AG08396 (cell line): ENCODE results near the gene ADAM22.

Source experiments
- DNase-seq: peaks from one replicate; pipeline ENCODE4 v3.0.0; 2012; ENCODE audit warnings: low spot score, mixed read lengths

The ADAM22 gene

DNA sequence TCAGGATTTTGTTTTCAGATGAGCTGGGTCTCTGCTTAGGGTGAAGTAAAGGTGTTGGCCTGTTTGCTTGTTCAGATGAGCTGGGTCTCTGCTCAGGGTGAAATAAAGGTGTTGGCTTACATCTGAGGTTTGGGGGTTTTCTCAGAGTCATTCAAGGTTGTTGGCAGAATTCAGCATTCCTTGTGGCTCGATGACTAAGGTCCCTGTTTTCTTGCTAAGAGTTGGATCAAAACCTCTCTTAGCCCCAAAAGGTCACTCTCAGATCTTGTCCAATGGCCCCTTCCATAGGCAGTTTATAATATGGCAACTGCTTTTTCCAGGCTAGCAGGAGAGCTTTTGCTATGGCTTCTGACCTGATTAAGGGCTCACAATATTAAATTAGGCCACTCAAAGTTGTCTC is 106.6 kb downstream of the ADAM22 start:
- DNase-seq: no peak

DNA sequence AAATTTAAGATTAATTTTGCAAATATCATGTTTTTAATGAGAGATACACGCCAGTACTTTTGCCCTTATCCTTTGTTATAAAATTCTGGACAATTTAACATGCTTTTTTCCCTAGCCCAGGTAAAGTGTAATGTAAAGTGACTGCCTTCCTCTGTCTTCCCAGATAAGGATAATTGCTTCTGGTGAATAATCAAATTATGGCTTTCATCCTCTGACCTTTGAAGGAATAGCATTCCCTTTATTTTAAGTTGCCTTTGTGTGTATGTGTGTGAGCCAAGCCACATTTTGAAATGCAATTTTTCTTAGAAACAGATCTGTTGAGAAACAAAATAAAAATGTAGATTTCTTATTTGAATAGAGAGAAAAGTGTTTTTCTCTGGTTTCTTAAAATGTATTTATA is 107.5 kb downstream of the ADAM22 start:
- DNase-seq: no peak

DNA sequence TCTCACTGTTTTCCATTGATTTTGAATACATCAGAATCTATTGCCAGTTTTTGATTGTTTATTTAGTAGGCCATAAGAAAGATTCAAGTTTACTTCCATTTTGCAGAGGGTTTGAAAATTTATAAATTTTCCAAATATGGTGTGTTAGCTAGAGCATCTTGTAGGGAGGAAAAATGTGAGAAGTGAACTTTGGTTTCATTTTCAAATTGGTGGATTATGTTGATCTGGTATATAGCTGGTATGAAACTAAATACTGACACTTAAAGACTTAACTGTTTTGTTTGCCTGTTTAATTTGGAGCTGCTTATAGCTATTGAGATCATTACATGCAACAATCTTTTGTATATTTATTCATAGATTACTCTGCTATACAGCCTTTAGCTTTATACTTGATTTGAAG is 108.1 kb downstream of the ADAM22 start:
- DNase-seq: no peak

DNA sequence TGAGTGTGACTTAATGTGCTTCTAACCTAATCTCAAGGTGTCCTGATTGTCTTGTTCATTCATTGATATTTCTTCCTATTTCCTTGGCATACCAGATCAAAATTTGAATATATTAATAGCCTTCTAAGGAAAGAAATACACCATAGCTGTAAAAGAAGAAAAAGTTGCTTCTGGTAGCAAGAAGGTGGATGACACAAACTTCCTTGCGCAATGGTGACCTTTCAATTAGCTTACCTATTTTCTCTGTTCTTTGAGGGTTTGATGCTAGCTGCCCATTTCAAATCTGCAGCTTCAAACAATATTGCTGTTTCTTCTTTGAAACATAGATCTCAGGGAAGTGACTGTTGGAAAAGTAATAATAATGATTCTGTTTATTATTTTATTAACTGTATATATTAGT is 108.8 kb downstream of the ADAM22 start:
- DNase-seq: no peak

DNA sequence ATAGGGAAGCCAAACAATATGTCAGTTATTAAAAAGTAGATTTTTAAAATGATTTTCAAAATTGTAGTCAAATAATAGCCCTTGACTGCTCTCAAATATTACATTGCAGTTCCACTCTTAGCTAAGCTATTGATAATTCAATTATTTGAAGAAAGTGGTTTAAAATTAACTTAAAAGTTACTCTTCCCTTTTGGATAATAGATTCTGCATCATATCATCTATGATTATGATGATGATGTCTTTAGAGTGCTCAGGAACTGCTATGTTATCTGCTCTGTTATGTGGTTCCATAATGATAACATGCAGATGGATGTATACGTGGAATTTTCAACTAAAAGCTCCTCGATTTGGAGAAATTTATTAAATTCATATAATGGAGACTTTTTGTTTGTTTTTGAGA is 110.0 kb downstream of the ADAM22 start:
- DNase-seq: no peak

DNA sequence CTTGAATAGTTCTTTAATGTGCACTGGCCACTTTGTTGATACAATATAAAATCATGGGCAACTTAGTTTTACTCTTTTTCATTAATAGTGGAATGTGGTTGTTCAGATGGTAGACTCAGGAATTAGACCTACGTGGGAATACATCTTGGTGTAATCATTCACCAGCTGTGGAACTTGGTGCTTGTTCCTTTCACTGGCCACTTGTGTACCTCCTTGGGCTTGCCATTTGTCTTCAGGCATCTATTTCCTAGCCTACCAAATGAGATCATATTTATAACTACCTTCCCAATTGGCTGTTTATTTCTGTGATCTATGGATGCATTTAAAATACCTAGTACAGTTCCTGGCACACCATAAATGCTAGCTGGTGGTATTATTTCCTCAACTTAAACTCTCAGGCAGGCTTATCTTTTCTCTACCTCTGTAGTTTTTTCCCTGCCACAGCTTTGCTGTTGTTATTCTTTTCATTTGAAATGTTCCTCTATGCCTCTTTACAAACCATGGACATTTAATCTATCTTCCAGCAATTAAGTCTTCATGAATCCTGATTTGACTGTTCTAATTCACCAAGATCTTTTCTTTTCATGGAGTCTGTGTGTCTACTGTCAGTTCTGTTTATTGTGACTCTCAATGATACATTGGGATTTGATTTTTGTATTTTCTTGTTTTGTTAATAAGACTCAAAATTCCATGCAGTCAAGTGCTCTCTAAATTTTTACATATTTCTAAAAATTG is 113.0 kb downstream of the ADAM22 start:
- no peak for DNase-seq

DNA sequence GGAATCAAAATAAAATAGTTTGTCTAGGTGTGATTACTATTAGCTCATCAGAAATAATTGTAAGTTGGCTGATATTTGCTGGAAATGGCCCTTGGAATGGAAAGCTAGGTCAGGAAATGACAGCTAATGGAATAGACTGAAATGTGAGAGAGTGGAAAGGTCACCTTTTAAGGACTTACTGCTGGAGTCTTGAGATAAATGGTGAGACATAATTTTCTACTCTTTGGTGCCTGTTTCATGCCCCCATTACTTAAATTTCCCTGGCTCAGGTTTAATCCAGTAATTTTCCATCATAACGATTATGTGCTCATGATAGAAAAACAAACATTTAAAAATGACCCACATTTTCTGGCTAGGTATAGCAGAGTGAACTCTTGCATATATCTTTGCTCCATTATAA is 123.6 kb downstream of the ADAM22 start:
- DNase-seq: no peak

DNA sequence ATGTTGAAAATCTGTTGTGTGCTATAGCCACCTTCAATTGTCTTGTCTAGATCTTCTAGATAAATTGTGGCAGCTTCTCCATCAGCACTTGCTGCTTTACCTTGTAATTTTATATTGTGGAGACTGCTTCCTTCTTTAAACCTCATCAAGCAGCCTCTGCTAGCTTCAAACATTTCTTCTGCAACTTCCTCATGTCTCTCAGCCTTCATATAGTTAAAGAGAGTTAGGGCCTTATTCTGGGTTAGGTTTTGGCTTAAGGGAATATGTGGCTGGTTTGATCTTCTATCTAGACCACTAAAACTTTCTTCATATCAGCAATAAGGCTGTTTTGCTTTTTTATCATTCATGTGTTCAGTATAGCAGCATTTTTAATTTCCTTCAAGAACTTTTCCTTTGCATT is 128.2 kb downstream of the ADAM22 start:
- DNase-seq: no peak

DNA sequence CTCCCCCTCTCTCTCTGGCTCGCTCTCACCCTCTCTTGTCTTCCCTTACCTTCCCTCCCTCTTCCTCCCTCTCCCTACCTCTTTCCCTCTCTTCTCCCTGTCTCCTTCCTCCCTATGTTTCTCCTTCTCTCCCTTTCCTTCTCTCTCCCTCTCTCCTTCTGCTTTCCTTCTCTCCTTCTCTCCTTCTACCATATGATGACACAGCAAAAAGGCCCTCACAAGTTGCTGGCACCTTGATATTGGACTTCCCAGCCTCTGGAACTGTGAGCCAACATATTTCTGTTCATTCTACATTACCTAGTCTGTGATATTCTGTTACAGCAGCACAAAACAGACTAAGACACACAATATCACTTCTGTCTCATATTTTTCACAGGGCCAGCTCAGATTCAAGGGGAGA is 135.0 kb downstream of the ADAM22 start:
- no peak for DNase-seq

DNA sequence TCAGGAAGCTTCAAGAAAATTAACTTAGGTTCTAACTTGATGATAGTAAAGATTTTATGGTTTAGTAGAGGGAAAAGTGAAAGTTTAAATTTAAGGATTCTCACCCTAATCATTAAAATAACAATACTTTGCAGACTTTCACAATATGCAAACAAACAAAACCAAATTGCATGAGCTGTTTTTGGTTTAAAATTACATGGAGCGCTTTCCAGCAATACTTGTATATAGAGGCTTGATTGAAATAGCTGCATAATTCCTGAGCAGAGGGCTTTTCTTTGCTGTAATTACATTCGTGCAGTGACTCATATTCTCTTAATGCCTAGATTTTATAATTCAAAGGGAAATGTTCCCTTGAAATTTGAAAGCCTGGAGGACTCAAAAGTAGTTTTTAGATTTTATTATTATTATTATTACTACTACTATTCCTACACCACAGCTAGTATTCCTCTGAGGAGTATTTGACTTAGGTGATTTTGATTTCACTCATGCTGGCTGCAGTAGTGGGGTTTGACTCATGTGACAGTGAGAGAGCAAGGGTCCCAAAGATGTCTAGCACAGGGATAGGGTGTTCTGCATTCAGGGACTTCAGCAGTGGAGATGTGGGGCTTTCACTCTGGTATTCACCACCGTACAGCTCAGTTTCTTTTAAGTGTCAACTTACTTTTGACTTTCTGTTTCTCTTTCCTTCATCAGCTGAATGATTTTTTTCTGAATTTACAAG is 138.1 kb downstream of the ADAM22 start:
- DNase-seq: no peak

DNA sequence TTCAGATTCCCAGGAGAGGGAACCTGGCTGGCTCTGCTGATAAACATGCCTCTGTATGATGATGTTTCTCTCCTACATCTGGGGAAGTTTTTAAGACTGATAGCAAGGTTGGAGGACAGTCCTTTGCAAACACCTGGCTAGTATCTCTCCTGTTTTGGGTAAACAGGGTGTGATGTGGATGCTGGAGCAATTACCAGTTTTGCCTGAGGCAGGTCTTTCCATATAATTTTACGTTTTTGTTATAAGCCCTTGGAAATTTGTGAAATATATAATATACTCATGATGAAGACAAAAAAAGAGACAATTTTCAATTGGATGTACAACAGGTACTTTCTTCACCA is 138.6 kb downstream of the ADAM22 start:
- DNase-seq: no peak

DNA sequence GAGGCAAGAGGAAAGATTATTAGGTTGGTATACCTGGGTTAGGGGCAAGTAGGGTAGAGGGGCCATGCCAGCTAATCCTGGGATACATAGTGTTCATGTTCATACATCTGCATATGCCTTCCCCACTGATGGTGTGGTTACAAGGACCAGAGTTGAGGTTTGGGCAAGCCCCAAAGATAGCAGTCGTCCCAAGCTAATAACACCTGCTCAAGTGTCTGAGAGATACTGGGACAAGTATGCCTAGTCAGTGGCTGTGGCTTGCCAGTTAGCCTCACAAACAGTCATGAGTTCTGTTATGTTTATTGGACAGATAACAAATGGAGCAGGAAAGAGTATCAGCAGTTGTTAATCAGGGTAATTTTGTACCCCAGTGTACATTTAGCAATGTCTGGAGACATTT is 139.6 kb downstream of the ADAM22 start:
- no peak for DNase-seq

DNA sequence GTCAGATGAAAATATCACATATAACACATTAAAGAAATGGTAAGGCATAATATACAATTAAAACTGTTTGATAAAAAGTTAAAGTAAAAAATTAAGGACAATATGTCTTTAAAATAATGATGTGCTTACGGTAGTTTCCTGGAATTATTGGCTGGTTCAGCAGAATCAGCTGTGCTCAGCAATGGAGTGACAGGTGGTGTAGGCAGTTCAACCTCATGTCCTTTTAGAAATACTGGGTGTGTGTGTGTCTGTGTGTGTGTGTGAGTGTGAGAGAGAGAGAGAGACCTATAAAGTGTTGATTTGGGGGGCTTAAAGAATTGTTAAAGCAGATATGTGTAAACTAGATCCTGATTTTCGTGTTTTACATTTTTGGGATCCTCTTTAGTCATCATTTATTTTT is 141.2 kb downstream of the ADAM22 start:
- DNase-seq: no peak

DNA sequence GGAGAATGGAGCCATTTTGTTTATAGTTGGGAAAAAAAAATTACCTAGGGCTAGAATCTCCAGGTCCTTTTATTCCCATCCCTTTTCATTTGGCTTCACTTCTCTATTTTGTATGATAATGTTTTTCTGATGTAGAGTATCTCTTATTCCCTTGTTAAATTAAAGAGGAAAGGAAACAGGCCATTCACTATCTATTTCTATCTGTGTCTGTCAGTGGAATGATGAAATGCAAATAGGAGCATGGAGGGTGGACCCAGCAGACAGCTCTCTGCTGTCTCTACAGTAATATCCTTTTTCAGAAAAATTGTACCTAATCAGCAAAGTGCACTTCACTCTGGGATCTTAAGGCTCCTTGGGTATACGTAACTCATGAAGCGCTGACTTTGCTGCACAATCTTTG is 149.8 kb downstream of the ADAM22 start:
- DNase-seq: no peak

DNA sequence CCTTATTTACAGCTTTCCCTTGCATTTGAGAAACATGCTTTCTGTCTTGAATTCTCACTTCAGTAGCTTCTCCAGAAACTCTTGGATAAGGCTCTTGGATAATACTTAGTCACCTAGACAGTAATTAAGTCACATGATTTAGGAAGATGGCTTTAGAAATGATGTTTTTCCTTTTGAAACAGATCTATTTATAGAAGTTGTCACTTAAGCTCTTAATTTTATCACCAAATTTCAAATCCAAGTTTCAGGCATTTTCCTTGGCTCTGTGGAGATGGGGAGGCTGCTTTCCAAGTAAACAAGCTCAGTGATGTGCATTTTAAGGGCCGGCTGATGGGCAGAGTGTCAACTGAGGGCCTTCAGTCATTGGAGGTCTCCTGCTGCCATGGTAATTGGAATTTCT is 155.5 kb downstream of the ADAM22 start:
- DNase-seq: no peak

DNA sequence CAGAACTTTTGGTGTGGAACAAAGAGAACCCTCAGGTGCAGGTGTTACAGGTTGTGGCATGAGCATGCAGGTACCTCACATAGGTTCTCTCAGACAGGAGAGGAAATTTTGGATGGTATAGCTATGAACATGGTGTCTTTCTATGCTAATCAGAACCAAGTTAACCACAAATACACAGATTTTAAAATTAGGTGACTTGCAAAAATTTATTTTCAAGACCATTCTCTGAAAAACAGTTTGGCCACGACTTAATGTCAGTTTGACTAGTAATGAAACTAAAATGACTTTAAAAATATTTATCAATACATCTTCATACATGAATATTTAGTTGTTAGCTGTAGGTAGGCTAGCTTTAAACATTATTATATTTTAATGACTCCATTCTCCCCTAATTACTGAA is 156.2 kb downstream of the ADAM22 start:
- DNase-seq: no peak

DNA sequence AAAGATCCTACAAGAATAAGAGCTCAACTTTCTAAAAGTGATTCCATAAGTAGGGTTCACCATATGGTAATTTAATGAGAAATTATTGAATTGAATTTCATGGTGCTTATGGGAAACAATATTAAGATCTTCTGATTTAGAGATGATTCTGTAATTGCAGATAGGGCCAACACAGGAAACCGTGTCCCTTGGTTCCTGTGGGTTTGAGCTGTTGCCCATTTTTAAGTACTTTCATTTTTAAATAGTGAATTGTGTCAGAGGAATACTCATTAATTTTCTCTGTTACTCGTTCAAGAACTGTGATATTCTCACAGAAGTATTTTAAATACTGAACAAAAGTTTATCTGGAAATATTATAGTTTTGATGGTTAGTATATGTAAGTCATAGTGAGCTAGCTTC is 156.6 kb downstream of the ADAM22 start:
- no peak for DNase-seq

DNA sequence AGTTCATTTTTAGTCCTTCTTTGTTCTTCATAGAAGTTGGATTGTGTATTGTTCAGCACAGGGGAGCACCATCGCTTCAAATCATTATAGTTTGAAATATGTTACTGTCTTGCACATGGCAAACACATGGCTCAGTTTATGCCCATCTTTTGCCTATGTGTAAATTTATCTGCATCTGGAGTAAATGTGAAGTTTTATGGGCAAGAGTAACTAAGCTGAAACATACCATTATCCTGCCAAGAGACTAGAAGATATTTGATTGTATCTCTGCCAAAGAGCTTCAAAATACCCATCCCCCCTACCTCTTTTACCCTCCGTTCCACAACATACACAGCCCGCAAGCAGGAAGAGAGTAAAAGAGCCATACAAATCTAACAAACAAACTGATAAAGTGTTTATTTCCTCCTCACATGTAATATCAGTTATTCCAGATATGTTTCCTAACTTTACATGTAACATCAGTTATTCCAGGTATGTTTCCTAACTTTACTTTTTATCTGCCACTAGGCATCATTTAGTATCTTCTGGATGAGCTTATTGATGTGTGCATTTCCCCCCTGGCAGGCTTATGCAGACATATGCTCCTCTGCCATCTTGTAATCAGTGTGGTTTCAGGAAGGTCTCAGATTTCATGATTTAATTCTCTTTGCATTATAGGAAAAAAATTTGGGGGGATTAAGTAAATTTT is 158.1 kb downstream of the ADAM22 start:
- DNase-seq: no peak

DNA sequence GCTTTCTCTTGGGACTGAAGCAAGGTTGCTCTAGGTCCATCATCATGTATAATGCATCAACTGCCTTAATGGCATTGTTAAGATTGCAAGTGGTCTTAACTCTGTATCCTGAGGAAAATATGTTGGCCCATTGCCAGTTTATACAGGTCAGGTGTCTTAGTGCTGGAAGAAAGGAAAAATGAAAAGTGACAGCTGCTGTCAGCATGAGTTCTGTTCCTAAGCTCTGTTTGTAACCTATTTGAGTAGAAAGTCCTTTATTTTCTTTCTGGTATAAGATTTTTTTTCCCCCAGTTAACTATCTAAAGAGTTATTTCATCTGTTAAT is 158.6 kb downstream of the ADAM22 start:
- DNase-seq: no peak

DNA sequence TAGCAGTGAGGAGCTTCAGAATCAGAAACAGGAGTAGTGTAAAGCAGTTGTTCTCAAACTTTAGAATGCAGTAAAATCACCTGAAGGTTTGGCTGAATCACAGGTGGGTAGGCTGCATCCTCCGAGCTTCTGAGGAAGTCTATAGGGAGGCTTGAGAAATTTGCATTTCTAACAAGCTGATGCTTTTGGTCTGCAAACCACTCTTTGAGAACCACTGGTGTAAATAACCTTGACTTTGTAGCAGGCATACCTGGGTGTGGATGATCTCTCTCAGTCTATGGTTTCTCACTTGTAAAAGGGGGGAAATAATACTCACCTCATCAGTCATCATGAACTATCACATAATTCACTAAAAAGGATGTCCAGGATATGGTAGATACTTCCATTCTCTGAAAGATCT is 167.7 kb downstream of the ADAM22 start:
- DNase-seq: no peak

DNA sequence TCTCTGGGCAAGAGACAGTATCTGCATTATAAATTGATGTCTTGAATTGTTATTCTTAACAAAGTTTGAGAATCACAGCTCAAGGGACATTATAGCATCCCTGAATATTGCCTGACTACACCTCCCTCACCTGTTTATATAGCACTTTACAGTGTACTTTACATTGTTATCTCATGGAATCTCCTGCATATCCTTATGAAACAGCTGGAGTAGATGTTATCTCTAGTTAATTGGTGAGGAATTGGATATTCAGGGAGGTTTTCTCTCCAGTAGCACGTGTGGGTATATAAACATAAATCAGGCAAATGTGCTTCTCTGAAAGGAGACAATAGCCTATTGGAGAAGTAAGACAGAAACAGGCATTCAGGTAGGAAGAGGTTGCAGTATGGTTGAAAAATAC is 168.6 kb downstream of the ADAM22 start:
- DNase-seq: no peak

DNA sequence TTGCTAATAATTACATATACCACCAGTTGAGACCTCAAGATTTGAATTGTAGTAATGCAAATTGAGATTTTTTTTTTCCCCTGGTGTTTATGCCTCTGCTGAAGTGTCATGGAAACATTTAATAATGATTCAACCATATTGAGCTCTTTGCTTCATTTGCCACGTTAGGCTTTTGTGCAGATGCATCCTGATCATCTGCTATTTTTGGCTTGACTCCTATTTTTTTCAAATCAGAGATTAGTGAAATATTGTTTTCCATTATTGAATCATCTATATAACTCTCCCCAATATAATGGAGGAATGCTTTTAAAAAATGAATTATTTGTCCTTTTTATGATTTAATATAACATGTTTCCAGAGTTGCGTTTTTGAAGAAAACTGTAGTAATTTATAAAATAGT is 170.7 kb downstream of the ADAM22 start:
- no peak for DNase-seq

DNA sequence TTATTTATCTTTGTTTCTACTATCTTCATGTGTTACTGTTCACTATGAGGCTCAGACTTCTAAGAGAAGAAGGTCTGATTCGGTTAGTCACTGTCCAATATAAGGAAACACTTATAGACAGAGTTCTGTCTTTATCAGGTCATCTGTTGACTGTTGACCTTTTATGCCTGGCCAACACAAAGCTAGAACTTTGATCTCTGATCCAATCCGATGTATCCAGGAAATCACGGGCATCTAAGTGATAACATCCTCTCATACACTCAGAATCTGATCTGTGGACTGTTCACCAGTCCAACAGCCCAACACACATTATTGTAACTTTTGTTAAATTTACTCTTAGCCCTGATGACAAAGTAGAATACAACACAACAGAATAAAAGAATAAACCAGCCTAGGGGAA is 171.2 kb downstream of the ADAM22 start:
- DNase-seq: no peak

DNA sequence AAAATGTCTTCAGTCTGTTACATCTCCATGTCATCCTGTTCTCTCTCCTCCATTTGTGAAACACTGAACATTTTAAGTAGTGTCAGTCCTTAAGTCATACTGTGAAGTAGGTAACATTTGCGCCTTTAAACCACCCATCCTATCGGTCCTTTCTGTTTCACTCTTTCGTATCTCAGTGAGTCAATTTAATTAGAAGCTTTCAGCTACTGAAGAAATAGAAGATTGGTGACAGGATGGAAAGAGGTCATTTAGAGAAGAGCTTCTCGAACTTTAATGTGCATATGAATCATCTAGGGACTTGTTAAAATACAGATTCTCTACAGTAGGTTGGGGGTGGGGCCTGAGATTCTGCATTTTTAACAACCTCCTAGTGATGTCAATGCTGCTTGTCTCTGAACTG is 172.4 kb downstream of the ADAM22 start:
- no peak for DNase-seq
